ENCODE data around the gene MCUB.

GRCh38 chr4:109675181-109675580 is 115.1 kb downstream of the MCUB start:
- no peak for TF ChIP-seq EGR1 (IDR thresholded peaks at IDR 0.05; ENCODE audit: low read depth in 2 of 2)
- TF ChIP-seq, protein P1, sequence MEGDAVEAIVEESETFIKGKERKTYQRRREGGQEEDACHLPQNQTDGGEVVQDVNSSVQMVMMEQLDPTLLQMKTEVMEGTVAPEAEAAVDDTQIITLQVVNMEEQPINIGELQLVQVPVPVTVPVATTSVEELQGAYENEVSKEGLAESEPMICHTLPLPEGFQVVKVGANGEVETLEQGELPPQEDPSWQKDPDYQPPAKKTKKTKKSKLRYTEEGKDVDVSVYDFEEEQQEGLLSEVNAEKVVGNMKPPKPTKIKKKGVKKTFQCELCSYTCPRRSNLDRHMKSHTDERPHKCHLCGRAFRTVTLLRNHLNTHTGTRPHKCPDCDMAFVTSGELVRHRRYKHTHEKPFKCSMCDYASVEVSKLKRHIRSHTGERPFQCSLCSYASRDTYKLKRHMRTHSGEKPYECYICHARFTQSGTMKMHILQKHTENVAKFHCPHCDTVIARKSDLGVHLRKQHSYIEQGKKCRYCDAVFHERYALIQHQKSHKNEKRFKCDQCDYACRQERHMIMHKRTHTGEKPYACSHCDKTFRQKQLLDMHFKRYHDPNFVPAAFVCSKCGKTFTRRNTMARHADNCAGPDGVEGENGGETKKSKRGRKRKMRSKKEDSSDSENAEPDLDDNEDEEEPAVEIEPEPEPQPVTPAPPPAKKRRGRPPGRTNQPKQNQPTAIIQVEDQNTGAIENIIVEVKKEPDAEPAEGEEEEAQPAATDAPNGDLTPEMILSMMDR (IDR thresholded peaks at IDR 0.05; ENCODE audit: low read depth, low read length, missing input control), result no peak
